Epithelial cell of esophagus (primary cell): Measurements from ENCODE around the gene CXCL1.

Experiments
- DNase-seq: peaks from one replicate; pipeline ENCODE4 v3.0.0; 2010; ENCODE audit warnings: low read depth
- H3K4me3 ChIP-seq: 2 replicates; pipeline ENCODE4 v1.5.1; 2011; ENCODE audit warnings: mild to moderate bottlenecking, low read length, control low read depth
- TF ChIP-seq, protein P1 (sequence below): IDR thresholded peaks from 2 replicates; pipeline ENCODE4 v1.5.1; 2011; ENCODE audit warnings: low read depth, mild to moderate bottlenecking, low read length, control low read depth, inconsistent platforms; ENCODE audit not compliant: insufficient read depth; ENCODE audit errors: missing control alignments

CXCL1 gene

DNA sequence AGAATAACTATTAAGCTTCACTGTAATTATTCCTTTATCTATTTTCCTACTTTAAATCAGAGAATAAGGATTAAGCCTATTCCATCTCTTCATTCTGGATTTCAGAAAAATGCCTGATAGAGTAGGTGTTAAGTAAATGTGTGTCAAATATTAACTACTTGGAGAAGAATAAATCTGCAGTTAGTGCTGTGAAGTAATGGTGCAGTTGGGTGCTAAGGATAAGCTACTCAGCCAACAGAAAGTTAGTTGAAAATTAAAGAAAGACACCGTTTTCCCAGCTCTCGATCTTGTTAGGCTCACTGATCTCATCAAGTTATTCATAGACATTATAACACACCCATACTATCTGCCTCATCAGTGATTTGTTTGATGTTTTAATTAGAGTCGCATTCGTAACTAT, 9.0 kb upstream of the CXCL1 start:
- TF ChIP-seq, protein P1, sequence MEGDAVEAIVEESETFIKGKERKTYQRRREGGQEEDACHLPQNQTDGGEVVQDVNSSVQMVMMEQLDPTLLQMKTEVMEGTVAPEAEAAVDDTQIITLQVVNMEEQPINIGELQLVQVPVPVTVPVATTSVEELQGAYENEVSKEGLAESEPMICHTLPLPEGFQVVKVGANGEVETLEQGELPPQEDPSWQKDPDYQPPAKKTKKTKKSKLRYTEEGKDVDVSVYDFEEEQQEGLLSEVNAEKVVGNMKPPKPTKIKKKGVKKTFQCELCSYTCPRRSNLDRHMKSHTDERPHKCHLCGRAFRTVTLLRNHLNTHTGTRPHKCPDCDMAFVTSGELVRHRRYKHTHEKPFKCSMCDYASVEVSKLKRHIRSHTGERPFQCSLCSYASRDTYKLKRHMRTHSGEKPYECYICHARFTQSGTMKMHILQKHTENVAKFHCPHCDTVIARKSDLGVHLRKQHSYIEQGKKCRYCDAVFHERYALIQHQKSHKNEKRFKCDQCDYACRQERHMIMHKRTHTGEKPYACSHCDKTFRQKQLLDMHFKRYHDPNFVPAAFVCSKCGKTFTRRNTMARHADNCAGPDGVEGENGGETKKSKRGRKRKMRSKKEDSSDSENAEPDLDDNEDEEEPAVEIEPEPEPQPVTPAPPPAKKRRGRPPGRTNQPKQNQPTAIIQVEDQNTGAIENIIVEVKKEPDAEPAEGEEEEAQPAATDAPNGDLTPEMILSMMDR = no peak
- DNase-seq = no peak
- no peak overlapping the region for H3K4me3 ChIP-seq

DNA sequence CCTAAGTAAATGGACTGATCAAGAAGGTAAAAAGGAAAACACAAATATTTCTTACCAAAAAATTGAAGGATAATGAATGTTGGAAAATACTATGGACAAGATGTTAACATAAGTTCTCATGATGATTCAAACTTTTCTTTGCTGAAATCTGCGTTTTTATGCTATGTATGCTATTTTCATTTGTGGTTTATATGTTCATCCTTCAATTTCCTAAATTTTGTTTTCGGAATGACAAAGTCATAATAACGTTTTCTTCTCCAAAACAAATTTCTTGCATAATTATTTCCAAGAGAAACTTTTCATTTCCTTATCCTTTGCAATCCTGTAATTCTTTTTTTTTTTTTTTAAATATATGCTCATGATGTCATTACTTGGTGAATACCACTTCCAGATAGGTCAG, 8.3 kb upstream of the CXCL1 start:
- TF ChIP-seq, protein P1 = no peak
- no peak overlapping the region for H3K4me3 ChIP-seq
- DNase-seq = no peak

DNA sequence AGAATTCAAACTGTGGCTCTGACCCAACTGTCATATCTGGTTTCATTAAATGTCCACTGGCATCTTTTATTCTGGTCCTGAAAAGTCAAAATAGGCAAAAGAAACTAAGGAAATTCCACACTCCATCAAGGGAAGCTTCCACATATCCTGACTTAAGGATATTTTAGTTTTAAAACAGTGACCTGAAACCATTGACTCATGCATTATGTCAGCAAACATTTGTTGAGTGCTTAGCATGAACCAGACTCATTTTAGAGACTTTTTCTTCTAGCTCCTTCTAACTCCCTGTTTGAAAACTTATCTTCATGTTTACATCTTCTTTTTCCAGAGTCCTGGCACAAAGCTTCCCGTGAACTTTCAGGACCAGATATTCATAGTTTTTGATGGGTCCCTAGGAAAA, 6.9 kb upstream of the CXCL1 start:
- TF ChIP-seq, protein P1 = no peak
- H3K4me3 ChIP-seq = no peak overlapping the region
- peak; percentile 39 for DNase-seq

DNA sequence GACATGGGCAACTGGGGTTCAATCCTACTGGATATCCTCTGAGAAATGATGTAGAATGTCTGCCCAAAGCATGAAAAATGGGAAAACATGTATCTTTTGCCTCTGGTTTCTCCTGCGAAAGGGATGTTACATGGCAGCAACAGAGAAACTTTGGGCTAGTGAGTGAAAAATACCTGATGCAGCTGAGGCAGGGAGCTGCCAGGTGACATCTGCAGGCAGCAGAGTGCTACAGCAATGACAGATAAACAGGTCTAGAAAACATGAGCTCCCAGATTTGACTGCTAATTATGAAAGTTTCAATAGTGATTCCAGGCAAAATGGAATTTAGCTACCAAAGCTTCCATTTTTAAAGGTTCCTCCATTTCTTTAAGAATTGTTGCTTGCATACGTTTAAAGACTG, 4.8 kb upstream of the CXCL1 start:
- no peak overlapping the region for H3K4me3 ChIP-seq
- peak; percentile 64 for DNase-seq
- TF ChIP-seq, protein P1 = peak; percentile 88

DNA sequence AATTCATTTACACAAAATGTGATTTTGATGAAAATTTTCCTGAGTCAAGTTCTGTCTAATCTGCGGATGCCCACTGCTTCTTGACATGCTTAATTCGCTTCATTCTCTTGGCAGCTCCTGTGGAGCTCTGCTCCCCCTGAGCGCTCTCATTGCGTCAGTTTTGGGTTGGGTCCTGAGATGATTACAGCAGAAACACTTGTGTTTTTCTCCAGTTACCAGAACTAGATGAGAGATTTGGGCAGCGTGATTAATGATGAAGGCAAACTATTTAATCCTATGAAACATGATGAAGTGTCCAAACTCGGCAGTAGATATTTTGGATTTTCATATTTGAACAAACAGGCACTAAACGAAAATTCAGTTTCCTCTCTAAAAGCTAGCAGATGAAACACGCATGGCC, 4.2 kb upstream of the CXCL1 start:
- DNase-seq = peak; percentile 39
- TF ChIP-seq, protein P1 = no peak
- H3K4me3 ChIP-seq = no peak overlapping the region

DNA sequence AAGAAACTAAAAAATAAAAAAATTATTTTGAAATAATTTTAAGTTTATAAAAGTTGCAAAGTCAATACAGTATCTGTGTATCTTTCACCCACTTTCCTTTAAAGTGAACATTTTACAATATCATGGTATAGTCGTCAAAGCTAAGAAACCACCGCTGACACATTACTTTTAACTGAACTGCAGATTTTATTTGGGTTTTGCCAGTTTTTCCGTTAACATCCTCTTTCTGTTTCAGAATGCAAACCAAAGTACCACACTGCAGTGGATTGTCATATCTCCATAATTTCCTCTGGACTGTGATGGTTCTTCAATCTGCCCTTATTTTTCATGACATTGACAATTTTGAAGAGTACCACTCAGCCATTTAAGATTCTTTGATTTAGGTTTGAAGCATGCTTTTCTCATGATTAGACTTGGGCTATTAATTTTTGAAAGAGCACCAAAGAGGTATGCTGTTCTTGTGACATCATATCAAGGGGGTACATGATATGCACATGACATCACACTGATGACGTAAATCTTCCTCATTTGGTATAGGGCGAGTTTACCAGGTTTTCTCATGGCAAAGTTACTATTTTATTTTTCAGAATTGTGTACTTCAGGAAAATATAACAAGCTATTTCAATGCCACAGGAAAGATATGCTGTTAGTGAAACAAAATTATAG, 3.6 kb upstream of the CXCL1 start:
- H3K4me3 ChIP-seq = no peak overlapping the region
- TF ChIP-seq, protein P1 = no peak
- no peak for DNase-seq

DNA sequence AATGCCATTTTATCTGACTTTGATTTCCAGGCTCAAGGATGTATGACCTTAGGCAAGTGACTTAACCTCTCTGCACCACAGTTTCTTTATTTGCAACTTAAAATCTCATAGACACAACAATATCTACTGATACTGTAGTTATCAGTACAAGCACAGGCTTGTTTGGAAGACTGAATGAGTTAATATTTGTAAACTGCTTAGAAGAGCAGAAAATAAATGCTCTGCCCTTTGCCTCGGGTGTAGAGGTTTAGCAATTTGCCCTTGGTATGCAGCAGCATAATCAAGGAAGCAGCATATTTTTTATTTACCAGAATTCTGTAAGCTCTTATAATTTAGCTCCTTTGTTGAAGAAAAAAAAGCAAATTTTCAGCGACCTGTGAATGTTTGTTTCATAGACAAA, 2.9 kb upstream of the CXCL1 start:
- TF ChIP-seq, protein P1 = no peak
- no peak overlapping the region for H3K4me3 ChIP-seq
- DNase-seq = peak; percentile 74
